Activated CD4-positive, alpha-beta T cell treated with anti-CD3 and anti-CD28 coated beads for 1 hour (primary cell): ENCODE measurements around the gene SP6.

Source experiments
- DNase-seq: peaks from one replicate; pipeline ENCODE4 v3.0.0-alpha.2; 2020

SP6 gene

GRCh38 chr17:47879028-47879585, 28.1 kb upstream of the SP6 start:
- DNase-seq = no peak

GRCh38 chr17:47878203-47879027, 27.5 kb upstream of the SP6 start:
- DNase-seq = no peak

DNA sequence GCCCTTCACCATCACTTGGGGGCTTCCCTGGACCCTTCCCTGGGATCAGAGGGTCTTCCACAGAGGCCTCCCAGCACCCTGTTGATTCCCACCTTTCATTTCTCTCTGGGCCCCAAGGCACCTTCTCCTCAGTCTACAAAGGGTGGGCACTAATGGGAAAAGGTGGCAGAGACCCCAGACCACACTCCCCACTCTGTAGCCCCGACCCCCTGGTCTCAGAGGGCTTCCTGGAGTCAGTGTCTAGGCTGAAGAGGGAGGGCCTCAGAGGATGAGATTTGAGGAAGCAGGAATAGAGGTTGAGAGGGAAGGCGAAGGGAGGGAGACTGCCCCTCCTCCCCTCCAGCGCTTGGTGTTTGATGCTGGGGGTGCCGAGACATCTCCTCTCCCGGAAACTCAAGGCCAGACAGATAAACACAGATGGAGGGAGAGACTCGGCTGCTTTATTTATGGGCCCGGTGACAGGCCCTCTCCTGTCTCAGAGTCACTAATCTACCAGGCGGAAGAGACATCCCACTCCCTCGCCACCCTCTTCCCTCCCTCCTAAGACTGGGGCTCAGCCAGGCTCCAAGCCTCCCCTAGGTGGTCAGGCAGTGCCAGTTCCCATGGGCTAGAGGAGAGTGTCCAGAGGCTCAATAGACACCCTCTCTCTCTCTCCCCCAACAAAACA, 26.5 kb upstream of the SP6 start:
- DNase-seq = no peak

DNA sequence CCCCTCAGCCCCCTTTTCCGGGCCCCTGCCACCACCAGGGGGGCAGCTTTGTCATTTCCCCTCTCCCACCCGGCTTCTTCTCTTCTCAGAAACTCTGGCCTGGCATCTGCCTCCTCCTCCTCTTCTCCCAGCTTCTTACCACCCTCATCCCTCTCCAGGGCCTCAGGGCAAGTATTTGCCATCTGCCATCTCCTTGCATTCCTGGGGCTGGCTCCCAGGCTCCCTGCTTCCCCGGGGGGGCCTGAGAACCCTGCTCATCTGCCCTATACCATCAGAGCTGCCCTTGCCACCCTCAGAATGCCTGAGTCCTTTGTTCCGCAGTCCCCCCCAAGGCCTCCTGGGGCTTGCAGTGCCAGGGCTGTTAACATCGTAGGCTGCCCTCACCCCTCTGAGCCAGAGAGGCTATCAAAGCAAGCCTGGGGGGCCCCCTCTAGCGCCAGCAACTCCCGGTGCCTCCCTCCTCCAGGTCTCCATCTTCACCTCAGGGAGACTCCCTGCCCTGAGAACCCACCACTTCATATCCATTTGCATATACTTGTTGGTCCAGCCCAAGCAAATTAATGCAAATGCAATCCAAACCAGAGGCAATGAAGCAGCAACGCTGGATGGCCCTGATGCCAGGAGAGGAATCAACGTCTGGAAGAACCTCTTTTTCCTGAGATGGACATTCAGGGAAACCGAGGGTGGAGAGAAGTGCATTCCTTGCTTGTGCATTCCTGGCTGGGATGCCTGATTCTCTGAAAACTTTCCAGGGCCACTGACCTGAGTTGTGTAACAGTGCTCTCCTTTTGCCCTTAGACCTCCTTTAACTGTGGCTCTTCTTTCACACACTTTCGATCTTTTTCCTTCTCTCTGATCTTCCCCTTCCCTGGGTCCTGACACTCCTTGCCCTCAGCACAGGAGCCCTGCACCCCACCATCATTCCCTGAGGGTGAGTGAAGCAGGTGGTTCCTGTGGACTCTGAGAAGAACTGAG, 24.3 kb upstream of the SP6 start:
- no peak for DNase-seq

DNA sequence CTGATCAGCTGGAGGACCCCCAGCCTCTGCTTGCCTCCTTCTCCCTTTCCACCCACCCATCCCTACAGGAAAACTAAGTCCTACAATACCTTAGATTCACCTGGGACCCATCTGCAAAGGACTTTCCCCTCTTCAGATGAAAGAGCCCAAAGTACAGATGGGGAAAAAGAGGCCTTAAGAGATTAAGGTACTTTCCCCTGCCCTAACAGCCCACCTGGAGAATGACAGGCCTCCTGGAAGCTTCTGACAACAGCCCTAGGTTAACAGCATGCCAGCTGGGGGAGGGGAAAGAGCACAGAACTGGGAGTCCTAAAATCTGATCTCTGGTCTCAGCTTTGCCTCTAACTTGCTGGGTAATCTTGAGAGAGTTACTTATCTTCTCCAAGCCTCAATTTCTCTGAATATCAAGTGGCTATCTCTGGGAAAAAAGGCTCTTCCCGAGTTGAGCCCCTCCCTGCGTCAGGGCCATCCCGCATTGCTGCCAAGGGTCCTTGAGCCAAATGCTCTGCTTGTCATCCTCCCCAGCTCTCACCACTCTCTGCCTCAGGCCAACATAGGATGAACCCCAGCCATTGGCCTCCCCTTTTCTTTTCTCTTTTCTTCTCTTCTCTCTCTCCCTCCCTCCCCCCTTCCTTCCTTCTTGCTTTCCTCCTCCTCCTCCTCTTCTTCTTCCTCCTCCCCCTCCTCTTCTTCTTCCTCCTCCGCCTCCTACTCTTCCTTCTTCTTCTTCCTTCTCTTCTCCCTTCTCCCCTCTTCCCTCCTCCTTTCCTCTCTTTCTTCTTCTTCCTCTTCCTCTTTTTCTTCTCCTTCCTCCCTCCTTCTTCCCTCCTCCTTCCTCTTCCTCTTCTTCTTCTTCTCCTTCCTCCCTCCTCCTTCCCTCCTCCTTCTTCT, 22.5 kb upstream of the SP6 start:
- no peak for DNase-seq

DNA sequence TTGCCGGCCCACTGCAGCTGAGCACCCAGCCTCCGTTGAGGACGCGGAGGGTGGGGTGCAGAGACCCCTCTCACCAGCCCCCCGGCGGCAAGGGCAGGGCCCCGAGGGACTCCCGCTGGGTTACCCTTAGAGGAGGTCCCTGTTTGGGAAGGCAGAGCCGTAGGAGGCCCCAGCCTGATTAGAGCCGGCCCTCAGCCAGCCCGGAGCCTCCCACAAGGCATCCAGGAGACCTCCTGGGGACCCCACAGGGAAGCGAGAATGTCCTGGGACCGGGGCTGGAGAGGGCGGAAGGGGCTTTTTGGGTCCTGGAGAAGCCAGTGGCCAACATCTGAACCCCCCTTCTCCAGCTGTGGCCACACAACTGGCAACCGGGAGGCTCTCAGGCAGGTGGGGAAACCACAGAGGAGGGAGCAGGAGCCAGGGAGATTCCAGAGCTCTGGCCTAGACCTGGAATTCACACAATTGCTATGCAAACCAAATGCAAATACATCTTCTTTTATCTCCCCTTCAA, 21.7 kb upstream of the SP6 start:
- DNase-seq = no peak

DNA sequence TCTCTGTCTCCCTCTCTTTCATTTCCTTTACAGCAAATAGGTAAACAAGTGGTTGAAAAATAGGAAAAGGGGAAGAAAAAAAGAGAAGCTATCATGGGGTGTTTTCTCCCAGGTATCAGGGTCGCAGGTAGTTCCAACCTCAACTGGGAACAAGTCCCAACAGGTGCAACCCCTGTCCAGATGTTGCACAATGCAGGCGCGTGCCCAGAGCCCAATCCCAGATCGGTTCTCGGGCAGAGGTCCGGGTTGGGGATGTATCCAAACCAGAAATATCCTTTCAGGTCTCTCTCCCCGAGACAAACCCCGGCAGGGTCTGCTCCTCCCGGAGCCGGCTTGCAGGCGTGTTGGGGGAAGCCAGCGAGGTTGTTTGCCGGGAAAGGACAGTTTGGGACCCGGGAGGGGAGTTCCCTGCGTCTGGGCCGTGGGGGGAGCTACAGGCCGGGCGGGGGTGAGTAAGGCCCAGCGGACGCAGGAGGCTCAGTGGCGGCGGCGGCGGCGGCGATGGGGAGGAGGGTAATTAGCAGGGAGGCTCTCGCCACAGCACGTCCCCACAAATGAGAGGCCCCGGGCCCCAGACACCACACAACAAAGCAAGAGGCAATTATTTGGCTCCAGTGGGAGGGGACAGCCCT, 21.2 kb upstream of the SP6 start:
- DNase-seq = no peak

DNA sequence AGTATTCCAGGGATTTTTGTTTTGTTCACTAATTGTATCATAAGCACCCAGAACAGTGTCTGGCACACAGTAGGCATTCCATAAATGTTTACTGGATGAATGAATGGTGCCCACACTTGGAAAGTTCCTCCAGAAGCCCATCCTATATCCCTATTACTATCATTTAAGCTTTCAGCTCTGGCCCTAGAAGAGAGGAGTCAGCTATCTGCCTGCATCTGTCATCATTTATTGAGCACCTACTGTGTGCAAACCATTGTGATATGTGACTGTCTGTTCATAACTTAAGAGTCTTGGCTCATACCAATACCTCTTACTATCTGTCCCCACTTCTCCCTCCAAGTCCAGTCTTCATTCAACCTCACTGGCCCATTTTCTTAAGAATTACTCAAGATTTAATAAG, 20.1 kb upstream of the SP6 start:
- DNase-seq = no peak

GRCh38 chr17:47870056-47870455, 19.1 kb upstream of the SP6 start:
- no peak for DNase-seq

- DNase-seq = no peak
These were observed 18.2 kb upstream of the SP6 start for GRCh38 chr17:47869114-47869513.

- no peak for DNase-seq
These were observed 17.0 kb upstream of the SP6 start for GRCh38 chr17:47867813-47868533.

DNA sequence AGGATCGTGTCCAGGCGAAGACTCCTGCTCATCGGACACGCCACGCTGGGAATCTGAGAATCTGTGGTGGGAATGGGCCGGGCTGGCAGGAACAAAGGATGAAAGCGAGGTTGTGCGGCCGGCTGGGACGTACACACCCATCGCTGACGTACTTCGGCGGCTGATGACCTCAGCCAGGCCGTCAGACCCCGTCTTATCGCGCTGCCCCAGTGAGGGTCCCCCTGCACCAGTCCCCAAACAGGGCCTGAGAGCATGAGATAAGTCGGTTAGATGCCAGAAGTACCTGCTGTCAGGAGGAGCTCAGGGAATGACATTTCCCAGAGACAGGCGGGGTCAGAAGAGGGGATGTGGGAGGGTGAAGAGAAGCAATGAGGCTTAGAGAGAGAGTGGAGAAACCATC, 16.0 kb upstream of the SP6 start:
- DNase-seq = no peak

GRCh38 chr17:47864791-47865216, 13.8 kb upstream of the SP6 start:
- no peak for DNase-seq

DNA sequence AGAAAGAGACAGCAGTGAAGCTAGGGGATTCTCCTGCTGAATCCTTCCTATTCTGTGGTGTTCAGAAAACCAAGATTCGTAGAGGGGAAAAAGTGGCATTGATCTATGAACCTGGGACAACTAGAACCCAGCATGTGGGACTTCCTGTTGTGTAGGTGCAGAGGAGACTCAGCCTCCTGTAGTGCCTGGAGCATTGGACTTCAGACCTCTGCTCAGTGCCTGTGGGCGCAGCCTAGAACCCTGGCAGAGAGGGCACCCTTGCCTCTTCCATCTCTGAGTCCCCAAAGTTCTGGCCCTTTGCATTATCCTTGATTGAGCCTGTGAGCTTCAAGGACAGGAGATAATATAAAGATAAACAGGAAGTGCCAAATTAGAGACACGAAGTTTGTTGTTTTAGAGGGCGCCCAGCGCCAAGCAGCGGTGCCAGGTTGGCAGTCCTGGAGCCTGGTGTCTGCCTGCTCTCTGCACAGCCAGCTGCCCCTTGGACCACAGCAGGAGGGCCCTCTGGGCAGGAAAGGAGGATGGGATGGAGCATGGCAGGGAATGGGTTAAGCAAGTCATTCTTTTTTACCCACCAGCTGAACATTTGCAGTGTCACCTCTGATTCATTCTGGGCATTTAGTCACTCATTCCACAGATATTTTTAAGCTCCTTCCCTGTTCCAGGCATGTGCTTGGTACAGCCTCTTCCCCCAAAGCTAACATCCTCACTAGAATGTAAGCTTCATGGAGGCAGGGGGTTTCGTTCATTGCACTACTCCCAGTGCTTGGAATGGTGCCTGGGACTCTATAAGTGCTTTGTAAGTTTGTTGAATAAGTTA, 11.9 kb upstream of the SP6 start:
- no peak for DNase-seq

DNA sequence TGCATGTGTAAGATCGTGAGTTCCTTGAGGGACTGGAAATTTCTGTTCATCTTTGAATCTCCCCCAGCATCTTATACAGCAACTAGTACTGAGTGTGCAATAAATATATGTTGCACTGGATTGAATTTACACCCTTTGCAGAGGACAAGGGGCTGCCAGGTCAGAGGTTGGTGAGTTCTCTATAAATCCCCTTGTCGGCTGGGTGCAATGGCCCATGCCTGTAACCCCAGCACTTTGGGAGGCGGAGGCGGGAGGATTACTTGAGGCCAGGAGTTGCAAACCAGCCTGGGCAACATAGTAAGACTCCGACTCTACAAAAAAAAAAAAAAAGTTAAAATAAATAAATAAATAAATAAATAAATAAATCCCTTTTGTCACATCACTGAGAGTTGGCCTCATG, 9.4 kb upstream of the SP6 start:
- no peak for DNase-seq

- DNase-seq = no peak
These were observed 6.8 kb upstream of the SP6 start for GRCh38 chr17:47857551-47858455.

- no peak for DNase-seq
These were observed 5.9 kb upstream of the SP6 start for GRCh38 chr17:47856830-47857229.

DNA sequence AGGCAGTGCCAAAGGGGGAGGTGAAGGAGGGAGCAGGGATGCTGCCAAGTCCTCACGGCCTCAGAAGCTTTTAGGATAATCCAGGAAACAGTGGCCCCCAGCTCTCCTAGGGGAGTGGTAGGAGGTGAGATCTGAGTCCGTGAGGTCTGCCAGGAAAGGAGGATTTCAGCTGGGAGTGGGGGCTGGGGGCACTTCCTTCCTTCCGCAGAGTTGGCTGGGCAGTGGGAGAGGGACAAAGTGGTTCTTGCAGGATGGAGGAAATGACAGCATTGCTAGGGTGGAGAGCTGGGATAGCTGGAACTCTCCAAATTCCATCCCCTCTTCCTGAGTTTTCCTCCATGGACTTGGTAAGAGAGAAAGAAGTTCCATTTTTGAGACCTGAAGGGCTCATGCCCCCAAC, 4.8 kb upstream of the SP6 start:
- DNase-seq = no peak

GRCh38 chr17:47853616-47854015, 2.7 kb upstream of the SP6 start:
- no peak for DNase-seq
